ENCODE measurements around the gene RBM33.

RBM33 gene

GRCh38 chr7:155794196-155794595, 149.7 kb downstream of the RBM33 start:
- H3K4me3 Mint-ChIP-seq, result no peak overlapping the region
- DNase-seq (ENCODE audit: low spot score in 2 of 2), result no peak

GRCh38 chr7:155795401-155795800, 150.9 kb downstream of the RBM33 start:
- Mint-ChIP-seq H3K27me3 (peaks cover 23% of the 10 kb centered on the region), H3K4me1 (no peaks in the 10 kb centered on the region), H3K36me3 (ENCODE audit: insufficient read depth) (peaks cover 1% of the 10 kb centered on the region), H3K4me3 (no peak overlapping the region), H3K9me3 (no peaks in the 10 kb centered on the region), H3K27ac (ENCODE audit: low read depth) (no peak overlapping the region)
- DNase-seq (ENCODE audit: low spot score in 2 of 2) (no peak), ATAC-seq (replicated peaks; ENCODE audit: extremely low read depth, poor library complexity, severe bottlenecking) (no peak)

More at GRCh38 chr7:155794196-155794595, 149.7 kb downstream of the RBM33 start:
- Mint-ChIP-seq H3K9me3 (no peaks in the 10 kb centered on the region), H3K4me1 (no peaks in the 10 kb centered on the region), H3K27ac (ENCODE audit: low read depth) (no peak overlapping the region), H3K27me3 (peaks cover 11% of the 10 kb centered on the region), H3K36me3 (ENCODE audit: insufficient read depth) (peaks cover 1% of the 10 kb centered on the region)
- no peak for ATAC-seq (replicated peaks; ENCODE audit: extremely low read depth, poor library complexity, severe bottlenecking)

- DNase-seq (ENCODE audit: low spot score in 2 of 2) (no peak), ATAC-seq (replicated peaks; ENCODE audit: extremely low read depth, poor library complexity, severe bottlenecking) (no peak)
- H3K27ac Mint-ChIP-seq (ENCODE audit: low read depth), result no peak overlapping the region
- H3K4me1 Mint-ChIP-seq, result no peaks in the 10 kb centered on the region
- H3K27me3 Mint-ChIP-seq, result peaks cover 29% of the 10 kb centered on the region
- no peaks in the 10 kb centered on the region for H3K9me3 Mint-ChIP-seq
- no peak overlapping the region for H3K4me3 Mint-ChIP-seq
- H3K36me3 Mint-ChIP-seq (ENCODE audit: insufficient read depth), result peaks cover 1% of the 10 kb centered on the region
Observed at GRCh38 chr7:155795951-155796350, 151.5 kb downstream of the RBM33 start.

- no peak overlapping the region for H3K4me3 Mint-ChIP-seq
- no peaks in the 10 kb centered on the region for H3K4me1 Mint-ChIP-seq
- H3K27ac Mint-ChIP-seq (ENCODE audit: low read depth), result no peak overlapping the region
- DNase-seq (ENCODE audit: low spot score in 2 of 2) (peak; percentile 33 to 56), ATAC-seq (replicated peaks; ENCODE audit: extremely low read depth, poor library complexity, severe bottlenecking) (peak; percentile 43)
- peaks cover 1% of the 10 kb centered on the region for H3K36me3 Mint-ChIP-seq (ENCODE audit: insufficient read depth)
- H3K9me3 Mint-ChIP-seq, result no peaks in the 10 kb centered on the region
- peaks cover 36% of the 10 kb centered on the region for H3K27me3 Mint-ChIP-seq
Observed at GRCh38 chr7:155796381-155797261, 152.2 kb downstream of the RBM33 start.

- no peak overlapping the region for H3K4me3 Mint-ChIP-seq
- H3K27me3 Mint-ChIP-seq, result peaks cover 44% of the 10 kb centered on the region
- no peaks in the 10 kb centered on the region for H3K4me1 Mint-ChIP-seq
- H3K9me3 Mint-ChIP-seq, result no peaks in the 10 kb centered on the region
- H3K27ac Mint-ChIP-seq (ENCODE audit: low read depth), result no peak overlapping the region
- peaks cover 1% of the 10 kb centered on the region for H3K36me3 Mint-ChIP-seq (ENCODE audit: insufficient read depth)
- DNase-seq (ENCODE audit: low spot score in 2 of 2) (no peak), ATAC-seq (replicated peaks; ENCODE audit: extremely low read depth, poor library complexity, severe bottlenecking) (no peak)
Observed at GRCh38 chr7:155797262-155798250, 153.1 kb downstream of the RBM33 start.

GRCh38 chr7:155798673-155799439, 154.4 kb downstream of the RBM33 start:
- Mint-ChIP-seq H3K36me3 (ENCODE audit: insufficient read depth) (peaks cover 1% of the 10 kb centered on the region), H3K9me3 (no peaks in the 10 kb centered on the region), H3K27me3 (peaks cover 53% of the 10 kb centered on the region), H3K27ac (ENCODE audit: low read depth) (no peak overlapping the region), H3K4me3 (no peak overlapping the region), H3K4me1 (no peaks in the 10 kb centered on the region)
- no peak for DNase-seq (ENCODE audit: low spot score in 2 of 2)
- no peak for ATAC-seq (replicated peaks; ENCODE audit: extremely low read depth, poor library complexity, severe bottlenecking)

GRCh38 chr7:155799514-155799913, 155.1 kb downstream of the RBM33 start:
- peaks cover 1% of the 10 kb centered on the region for H3K36me3 Mint-ChIP-seq (ENCODE audit: insufficient read depth)
- no peak for ATAC-seq (replicated peaks; ENCODE audit: extremely low read depth, poor library complexity, severe bottlenecking)
- no peaks in the 10 kb centered on the region for H3K4me1 Mint-ChIP-seq
- no peak overlapping the region for H3K27ac Mint-ChIP-seq (ENCODE audit: low read depth)
- no peaks in the 10 kb centered on the region for H3K9me3 Mint-ChIP-seq
- H3K4me3 Mint-ChIP-seq, result no peak overlapping the region
- H3K27me3 Mint-ChIP-seq, result peaks cover 53% of the 10 kb centered on the region
- no peak for DNase-seq (ENCODE audit: low spot score in 2 of 2)

- DNase-seq (ENCODE audit: low spot score in 2 of 2) (no peak), ATAC-seq (replicated peaks; ENCODE audit: extremely low read depth, poor library complexity, severe bottlenecking) (no peak)
- no peak overlapping the region for H3K4me3 Mint-ChIP-seq
- H3K9me3 Mint-ChIP-seq, result no peaks in the 10 kb centered on the region
- H3K27me3 Mint-ChIP-seq, result peaks cover 53% of the 10 kb centered on the region
- peaks cover 1% of the 10 kb centered on the region for H3K36me3 Mint-ChIP-seq (ENCODE audit: insufficient read depth)
- H3K27ac Mint-ChIP-seq (ENCODE audit: low read depth), result no peak overlapping the region
- H3K4me1 Mint-ChIP-seq, result no peaks in the 10 kb centered on the region
Observed at GRCh38 chr7:155800301-155800700, 155.8 kb downstream of the RBM33 start.

GRCh38 chr7:155800741-155801267, 156.3 kb downstream of the RBM33 start:
- H3K4me3 Mint-ChIP-seq, result no peak overlapping the region
- ATAC-seq (replicated peaks; ENCODE audit: extremely low read depth, poor library complexity, severe bottlenecking), result no peak
- H3K27me3 Mint-ChIP-seq, result peaks cover 53% of the 10 kb centered on the region
- H3K4me1 Mint-ChIP-seq, result no peaks in the 10 kb centered on the region
- no peaks in the 10 kb centered on the region for H3K9me3 Mint-ChIP-seq
- H3K27ac Mint-ChIP-seq (ENCODE audit: low read depth), result no peak overlapping the region
- H3K36me3 Mint-ChIP-seq (ENCODE audit: insufficient read depth), result peaks cover 1% of the 10 kb centered on the region
- no peak for DNase-seq (ENCODE audit: low spot score in 2 of 2)

GRCh38 chr7:155802291-155802690, 157.8 kb downstream of the RBM33 start:
- no peak overlapping the region for H3K4me3 Mint-ChIP-seq

GRCh38 chr7:155802906-155803417, 158.5 kb downstream of the RBM33 start:
- Mint-ChIP-seq H3K36me3 (ENCODE audit: insufficient read depth) (no peaks in the 10 kb centered on the region), H3K4me3 (no peak overlapping the region), H3K27ac (ENCODE audit: low read depth) (no peak overlapping the region), H3K27me3 (peaks cover 73% of the 10 kb centered on the region), H3K9me3 (no peaks in the 10 kb centered on the region), H3K4me1 (no peaks in the 10 kb centered on the region)
- DNase-seq (ENCODE audit: low spot score in 2 of 2) (no peak), ATAC-seq (replicated peaks; ENCODE audit: extremely low read depth, poor library complexity, severe bottlenecking) (no peak)

More at GRCh38 chr7:155802291-155802690, 157.8 kb downstream of the RBM33 start:
- no peaks in the 10 kb centered on the region for H3K4me1 Mint-ChIP-seq
- DNase-seq (ENCODE audit: low spot score in 2 of 2), result no peak
- H3K36me3 Mint-ChIP-seq (ENCODE audit: insufficient read depth), result no peaks in the 10 kb centered on the region
- H3K9me3 Mint-ChIP-seq, result no peaks in the 10 kb centered on the region
- H3K27me3 Mint-ChIP-seq, result peaks cover 66% of the 10 kb centered on the region
- ATAC-seq (replicated peaks; ENCODE audit: extremely low read depth, poor library complexity, severe bottlenecking), result no peak
- H3K27ac Mint-ChIP-seq (ENCODE audit: low read depth), result no peak overlapping the region

Data from central memory CD8-positive, alpha-beta T cell (primary cell).